PC-9 (cell line): ENCODE measurements around the gene EIF2D.

Experiments used
- CTCF ChIP-seq: fragments of 200-600 bp; sonication (generic); conservative IDR thresholded peaks from 2 replicates; pipeline ENCODE4 v1.6.1; 2017; ENCODE audit warnings: mixed run types, antibody characterized with exemption, mild to moderate bottlenecking, moderate library complexity
- EZH2 ChIP-seq: fragments of 200-600 bp; sonication (generic); IDR thresholded peaks from 2 replicates; pipeline ENCODE4 v1.8.0; 2017; ENCODE audit warnings: antibody characterized with exemption, low read depth

- TF ChIP-seq CTCF, result no peak
- TF ChIP-seq EZH2, result no peak
These were observed 2.9 kb downstream of the EIF2D start for GRCh38 chr1:206609229-206609991.
